Esophagus muscularis mucosa (tissue), 3 donors: ENCODE results near the gene PKHD1.

ENCODE experiments used
- CTCF ChIP-seq, 3 experiments: fragments of 200-600 bp in 2 of 3; fragments of 450-650 bp in 1 of 3; sonication (generic) in 2 of 3; IDR thresholded peaks; one replicate each; pipeline ENCODE4 v1.5.1; 2017 to 2019; ENCODE audit warnings: antibody characterized with exemption in 3 of 3, mild to moderate bottlenecking in 2 of 3, moderate library complexity in 1 of 3
- POLR2A ChIP-seq: fragments of 450-650 bp; IDR thresholded peaks from one replicate; pipeline ENCODE4 v1.6.1; 2017; ENCODE audit warnings: antibody characterized with exemption, moderate library complexity, mild to moderate bottlenecking, low read depth
- POLR2AphosphoS5 ChIP-seq, 2 donors: sonication (generic); formaldehyde crosslinking; IDR thresholded peaks; one replicate each; pipeline ENCODE4 v1.6.1; 2017; ENCODE audit warnings: antibody characterized with exemption in 2 of 2

- TF ChIP-seq POLR2AphosphoS5 (IDR thresholded peaks at IDR 0.05): no peak
- no peak for TF ChIP-seq CTCF (IDR thresholded peaks at IDR 0.05)
- no peak for TF ChIP-seq POLR2A
Observed at GRCh38 chr6:51927450-51927849, 160.0 kb downstream of the PKHD1 start.
